NT2/D1 (cell line): ENCODE data around the gene NTRK2.

Experiments used
- DNase-seq: peaks from one replicate; pipeline ENCODE4 v3.0.0-alpha.2; 2011; ENCODE audit warnings: low read depth, low spot score
- H3K27me3 ChIP-seq: 2 replicates; pipeline ENCODE4 v1.6.0; 2011; ENCODE audit warnings: mild to moderate bottlenecking; ENCODE audit not compliant: insufficient read length, insufficient read depth
- H3K36me3 ChIP-seq: 2 replicates; pipeline ENCODE4 v1.6.1; 2011; ENCODE audit warnings: mild to moderate bottlenecking, low read length, mixed read lengths; ENCODE audit not compliant: insufficient read depth, insufficient read length
- H3K4me1 ChIP-seq: 2 replicates; pipeline ENCODE4 v1.5.1; 2011; ENCODE audit not compliant: insufficient read depth, insufficient read length
- H3K4me3 ChIP-seq: 2 replicates; pipeline ENCODE4 v1.5.1; 2011; ENCODE audit warnings: low read depth; ENCODE audit not compliant: insufficient read length
- H3K9ac ChIP-seq: 2 replicates; pipeline ENCODE4 v1.6.0; 2011; ENCODE audit warnings: low read depth; ENCODE audit not compliant: insufficient read length
- H3K9me3 ChIP-seq: 2 replicates; pipeline ENCODE4 v1.5.1; 2011; ENCODE audit warnings: mild to moderate bottlenecking, low read length; ENCODE audit not compliant: insufficient read depth
- SUZ12 ChIP-seq: IDR thresholded peaks from 2 replicates; pipeline ENCODE4 v1.6.1; 2011; ENCODE audit not compliant: insufficient read length, insufficient read depth; ENCODE audit errors: extremely low read depth
- YY1 ChIP-seq: IDR thresholded peaks from 2 replicates; pipeline ENCODE4 v1.6.1; 2011; ENCODE audit not compliant: insufficient read length, insufficient read depth
- ZNF274 ChIP-seq: IDR thresholded peaks from 2 replicates; pipeline ENCODE4 v1.6.1; 2011; ENCODE audit warnings: mild to moderate bottlenecking, low read depth, low read length

NTRK2 gene

GRCh38 chr9:84862810-84863287, 193.3 kb downstream of the NTRK2 start:
- H3K9me3 ChIP-seq, result no peaks in the 10 kb centered on the region; the same call in 1 of the 2 replicates
- H3K4me3 ChIP-seq, result no peak overlapping the region
- peak; percentile 94 for DNase-seq
- H3K36me3 ChIP-seq, result no peaks in the 10 kb centered on the region
- no peaks in the 10 kb centered on the region for H3K27me3 ChIP-seq
- no peak overlapping the region for H3K9ac ChIP-seq
- H3K4me1 ChIP-seq, result peaks cover 4% of the 10 kb centered on the region
- TF ChIP-seq SUZ12 (no peak), ZNF274 (no peak), YY1 (no peak)

- no peak overlapping the region for H3K4me3 ChIP-seq
- TF ChIP-seq ZNF274 (no peak), SUZ12 (no peak), YY1 (no peak)
- no peaks in the 10 kb centered on the region for H3K36me3 ChIP-seq
Measured at GRCh38 chr9:84863372-84863771, 193.8 kb downstream of the NTRK2 start.

GRCh38 chr9:84866396-84867175, 197.1 kb downstream of the NTRK2 start:
- DNase-seq, result no peak
- Histone ChIP-seq H3K27me3 (no peaks in the 10 kb centered on the region), H3K9ac (no peak overlapping the region), H3K4me3 (no peak overlapping the region), H3K4me1 (peaks cover 4% of the 10 kb centered on the region), H3K9me3 (no peaks in the 10 kb centered on the region; the same call in 1 of the 2 replicates), H3K36me3 (no peaks in the 10 kb centered on the region)
- TF ChIP-seq YY1, result no peak

More at GRCh38 chr9:84863372-84863771, 193.8 kb downstream of the NTRK2 start:
- Histone ChIP-seq H3K9me3 (no peaks in the 10 kb centered on the region; the same call in 1 of the 2 replicates), H3K9ac (no peak overlapping the region), H3K4me1 (peaks cover 4% of the 10 kb centered on the region), H3K27me3 (no peaks in the 10 kb centered on the region)
- DNase-seq, result no peak

DNA sequence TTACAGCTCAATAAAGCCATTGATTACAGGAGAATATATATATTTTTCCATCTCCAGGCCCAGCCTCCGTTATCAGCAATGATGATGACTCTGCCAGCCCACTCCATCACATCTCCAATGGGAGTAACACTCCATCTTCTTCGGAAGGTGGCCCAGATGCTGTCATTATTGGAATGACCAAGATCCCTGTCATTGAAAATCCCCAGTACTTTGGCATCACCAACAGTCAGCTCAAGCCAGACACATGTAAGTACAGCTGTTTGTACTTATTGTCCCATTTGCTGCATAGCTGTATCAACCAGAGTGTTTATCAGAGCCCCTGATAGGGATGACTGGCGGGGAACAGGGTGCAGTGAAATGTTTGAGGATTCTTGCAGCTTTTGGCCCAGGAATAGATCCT, 197.7 kb downstream of the NTRK2 start:
- Histone ChIP-seq H3K4me3 (no peak overlapping the region), H3K9ac (no peak overlapping the region), H3K9me3 (no peaks in the 10 kb centered on the region), H3K27me3 (no peaks in the 10 kb centered on the region), H3K4me1 (peaks cover 4% of the 10 kb centered on the region), H3K36me3 (no peaks in the 10 kb centered on the region)
- no peak for DNase-seq
- no peak for TF ChIP-seq YY1
- no peak for TF ChIP-seq ZNF274
- TF ChIP-seq SUZ12, result no peak

DNA sequence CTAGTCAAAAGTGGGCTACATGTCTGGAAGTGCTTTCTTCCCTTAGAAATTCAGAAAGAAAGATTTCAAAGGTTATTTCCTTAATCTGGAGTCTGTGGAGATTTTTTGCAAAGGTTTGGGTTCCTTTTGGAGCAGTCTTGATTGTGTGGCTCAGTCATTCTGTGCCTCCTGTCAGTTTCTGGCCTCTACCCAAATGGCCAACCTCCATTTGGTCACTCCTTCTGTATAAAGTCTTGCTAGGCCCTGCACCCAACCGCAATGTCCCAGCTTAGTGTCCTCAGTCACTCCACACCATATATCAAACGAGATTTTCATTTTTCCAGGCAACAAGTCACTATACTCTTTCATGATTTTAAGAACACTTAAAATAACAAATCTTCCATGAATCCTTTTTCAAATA, 199.6 kb downstream of the NTRK2 start:
- Histone ChIP-seq H3K9me3 (no peaks in the 10 kb centered on the region), H3K4me1 (no peaks in the 10 kb centered on the region), H3K9ac (no peak overlapping the region), H3K27me3 (no peaks in the 10 kb centered on the region), H3K36me3 (no peaks in the 10 kb centered on the region), H3K4me3 (no peak overlapping the region)
- no peak for DNase-seq
- TF ChIP-seq ZNF274 (no peak), YY1 (no peak), SUZ12 (no peak)

- no peaks in the 10 kb centered on the region for H3K9me3 ChIP-seq
- DNase-seq, result no peak
- H3K27me3 ChIP-seq, result no peaks in the 10 kb centered on the region
- H3K4me3 ChIP-seq, result no peak overlapping the region
- H3K4me1 ChIP-seq, result no peaks in the 10 kb centered on the region
- no peak overlapping the region for H3K9ac ChIP-seq
- H3K36me3 ChIP-seq, result no peaks in the 10 kb centered on the region
- TF ChIP-seq ZNF274 (no peak), YY1 (no peak), SUZ12 (no peak)
Measured at GRCh38 chr9:84871983-84872382, 202.5 kb downstream of the NTRK2 start.

GRCh38 chr9:84874022-84874421, 204.5 kb downstream of the NTRK2 start:
- no peak for DNase-seq
- no peak for TF ChIP-seq SUZ12
- no peak for TF ChIP-seq YY1
- TF ChIP-seq ZNF274, result no peak

More at GRCh38 chr9:84874022-84874421, 204.5 kb downstream of the NTRK2 start:
- Histone ChIP-seq H3K27me3 (no peaks in the 10 kb centered on the region), H3K36me3 (no peaks in the 10 kb centered on the region), H3K4me3 (no peak overlapping the region), H3K9ac (no peak overlapping the region), H3K9me3 (no peaks in the 10 kb centered on the region), H3K4me1 (no peaks in the 10 kb centered on the region)
